GM10266 (cell line): Measurements from ENCODE around the gene EPB41L4A.
"Not testable (repeated sequence)": the region's sequence is repeated elsewhere in the genome, so short reads cannot be mapped to it uniquely, and the experiment has no call there.

ENCODE experiments used
- DNase-seq: peaks from one replicate; pipeline ENCODE4 v3.0.0; 2012; ENCODE audit errors: extremely low spot score
- CTCF ChIP-seq: IDR thresholded peaks from 2 replicates; pipeline ENCODE4 v1.5.1; 2012; ENCODE audit warnings: mild to moderate bottlenecking, low read depth; ENCODE audit not compliant: control insufficient read depth, insufficient read depth; ENCODE audit errors: missing control alignments

Gene EPB41L4A

DNA sequence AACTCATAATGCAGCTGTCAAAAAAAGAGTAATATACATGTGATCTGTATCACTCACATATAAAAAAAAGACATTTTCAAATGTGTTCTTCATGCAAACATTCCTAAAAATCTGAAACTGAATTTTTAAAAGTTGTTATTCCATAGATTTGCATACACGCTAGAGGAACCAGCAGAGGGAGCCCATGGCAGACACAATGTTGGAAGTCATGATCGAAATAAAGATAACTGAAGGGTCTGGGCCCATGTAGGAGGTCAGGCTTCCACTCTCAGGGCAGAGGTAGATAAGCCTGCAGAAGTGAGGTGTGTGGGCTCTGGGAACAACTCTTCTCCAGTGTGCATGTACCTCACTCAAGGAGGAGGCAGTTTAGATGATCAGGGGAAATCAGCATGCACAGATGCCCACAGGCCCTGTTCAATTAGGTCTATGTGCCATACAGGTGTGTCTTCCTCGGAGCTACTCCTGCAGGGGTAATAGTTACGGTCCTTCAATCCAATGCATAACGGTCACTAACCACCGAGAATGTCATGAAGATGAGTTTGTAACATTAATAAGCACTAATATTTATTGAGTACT lies 208.6 kb downstream of the EPB41L4A start:
- peak; percentile 45 for TF ChIP-seq CTCF
- no peak for DNase-seq

- DNase-seq: no peak
- no peak for TF ChIP-seq CTCF
Observed at GRCh38 chr5:112208699-112209615, 210.1 kb downstream of the EPB41L4A start.

DNA sequence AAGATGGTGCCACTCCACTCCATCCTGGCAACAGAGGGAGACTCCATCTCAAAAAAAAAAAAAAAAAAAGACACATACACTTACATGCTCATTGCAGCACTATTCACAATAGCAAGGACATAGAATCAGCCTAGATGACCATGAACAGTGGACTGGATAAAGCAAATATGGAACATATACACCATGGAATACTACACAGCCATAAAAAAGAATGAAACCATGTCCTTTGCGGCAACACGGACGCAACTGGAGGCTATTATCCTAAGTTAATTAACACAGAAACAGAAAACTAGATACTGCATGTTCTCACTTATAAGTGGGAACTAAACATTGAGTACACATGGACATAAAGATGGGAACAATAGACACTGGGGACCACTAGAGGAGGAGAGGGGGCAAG lies 210.9 kb downstream of the EPB41L4A start:
- not testable (repeated sequence) for DNase-seq

DNA sequence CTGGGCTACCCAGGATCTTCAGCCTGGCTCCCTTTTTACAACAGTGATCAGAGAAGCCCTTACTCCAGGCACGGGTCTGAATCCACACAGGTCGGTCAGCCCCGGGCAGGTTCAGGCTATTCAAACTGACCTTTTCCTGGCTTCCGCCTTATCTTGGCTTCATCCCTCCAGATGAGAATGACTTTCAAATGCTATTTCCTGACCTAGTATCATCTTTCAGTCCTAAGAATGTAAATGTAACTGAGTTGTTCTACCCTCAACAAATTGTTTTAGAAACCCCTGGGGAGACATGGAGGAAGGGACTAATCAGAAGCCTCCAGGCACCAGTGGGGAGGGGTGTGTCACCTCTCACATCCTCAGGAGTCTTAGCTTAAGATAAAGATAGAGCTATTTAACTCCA lies 213.2 kb downstream of the EPB41L4A start:
- no peak for DNase-seq

DNA sequence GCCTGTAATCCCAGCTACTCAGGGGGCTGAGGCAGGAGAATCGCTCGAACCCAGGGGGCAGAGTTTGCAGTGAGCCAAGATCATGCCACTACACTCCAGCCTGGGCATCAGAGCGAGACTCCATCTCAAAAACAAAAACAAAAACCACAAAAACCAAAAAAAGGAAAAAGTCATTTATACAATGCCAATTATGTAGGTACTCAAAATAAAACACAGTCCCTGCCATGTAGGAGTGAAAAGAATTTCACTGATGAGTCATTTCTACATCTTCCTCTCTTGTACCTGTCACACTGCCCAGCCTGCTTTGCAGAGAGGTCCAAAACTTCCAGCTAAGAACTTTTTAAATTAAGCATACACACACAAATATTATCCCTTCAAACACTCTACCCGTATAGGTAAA lies 215.8 kb downstream of the EPB41L4A start:
- no peak for TF ChIP-seq CTCF
- no peak for DNase-seq

More for the DNA sequence above, 213.2 kb downstream of the EPB41L4A start:
- no peak for TF ChIP-seq CTCF

DNA sequence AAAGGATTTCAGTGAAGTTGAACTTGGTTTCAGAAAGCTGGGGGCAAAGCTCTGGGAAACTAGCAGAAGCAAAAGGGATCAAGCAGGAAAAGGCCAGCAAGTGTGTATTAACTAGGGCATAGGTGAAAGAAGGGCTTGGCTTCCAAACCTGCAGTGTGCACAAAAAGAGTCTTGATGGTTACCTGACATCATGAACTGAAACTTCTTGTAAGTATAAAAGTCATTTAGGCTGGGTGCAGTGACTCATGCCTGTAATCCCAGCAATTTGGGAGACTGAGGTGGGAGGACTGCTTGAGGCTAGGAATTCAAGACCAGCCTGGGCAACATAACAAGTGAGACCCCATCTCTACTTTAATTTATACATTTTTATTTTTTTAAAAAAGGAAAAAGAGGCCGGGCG lies 216.4 kb downstream of the EPB41L4A start:
- no peak for DNase-seq
- TF ChIP-seq CTCF: no peak

- no peak for DNase-seq
- TF ChIP-seq CTCF: no peak
Observed at GRCh38 chr5:112201141-112201540, 217.9 kb downstream of the EPB41L4A start.
